NCI-H510A treated with DMSO at 0.1 percent for 48 hours (cell line): ENCODE results near the gene METAP2.
A peak's percentile ranks its signal among the peaks of the same experiment; 100 is the strongest.
"Not testable (repeated sequence)": the region's sequence is repeated elsewhere in the genome, so short reads cannot be mapped to it uniquely, and the experiment has no call there.

Experiments used
- DNase-seq: peaks from one replicate; lab custom pipeline; 2025; lab: John Stamatoyannopoulos, UW

The METAP2 gene

DNA sequence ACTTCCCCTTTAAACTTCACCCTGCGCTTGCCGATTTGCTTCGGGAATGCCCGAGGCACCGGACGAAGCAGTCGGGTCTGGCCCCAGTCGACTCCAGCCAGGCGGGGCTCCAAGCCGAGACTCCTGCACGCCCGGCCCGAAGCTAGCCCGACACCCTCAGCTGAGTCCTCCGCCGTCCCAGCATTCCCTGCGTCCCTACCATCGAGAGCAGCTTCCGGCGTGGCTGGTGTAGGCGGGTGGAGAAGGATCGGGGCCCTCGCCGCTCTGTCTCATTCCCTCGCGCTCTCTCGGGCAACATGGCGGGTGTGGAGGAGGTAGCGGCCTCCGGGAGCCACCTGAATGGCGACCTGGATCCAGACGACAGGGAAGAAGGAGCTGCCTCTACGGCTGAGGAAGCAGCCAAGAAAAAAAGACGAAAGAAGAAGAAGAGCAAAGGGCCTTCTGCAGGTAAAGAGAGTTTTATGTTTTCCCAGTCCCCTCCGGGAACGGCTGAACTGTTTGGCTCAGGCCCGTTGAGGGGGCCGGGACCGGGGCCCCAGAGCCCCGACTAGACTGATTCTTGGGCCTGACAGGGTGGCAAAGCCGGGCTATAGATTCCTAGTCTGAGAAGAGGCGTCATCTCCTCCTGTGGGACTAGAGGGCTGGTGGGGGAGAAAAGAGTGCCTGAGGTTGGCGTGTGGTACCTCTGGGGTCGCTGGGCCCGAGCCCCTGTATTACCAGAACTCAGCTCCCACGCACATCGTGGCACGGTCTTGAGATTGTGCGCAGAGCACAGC lies at the start of gene METAP2:
TSS of gene METAP2 (plus strand) at position 269 of the 776 bp plus-strand sequence. CDS start at position 297, 28 bp downstream.
- peak; percentile 95 for DNase-seq

DNA sequence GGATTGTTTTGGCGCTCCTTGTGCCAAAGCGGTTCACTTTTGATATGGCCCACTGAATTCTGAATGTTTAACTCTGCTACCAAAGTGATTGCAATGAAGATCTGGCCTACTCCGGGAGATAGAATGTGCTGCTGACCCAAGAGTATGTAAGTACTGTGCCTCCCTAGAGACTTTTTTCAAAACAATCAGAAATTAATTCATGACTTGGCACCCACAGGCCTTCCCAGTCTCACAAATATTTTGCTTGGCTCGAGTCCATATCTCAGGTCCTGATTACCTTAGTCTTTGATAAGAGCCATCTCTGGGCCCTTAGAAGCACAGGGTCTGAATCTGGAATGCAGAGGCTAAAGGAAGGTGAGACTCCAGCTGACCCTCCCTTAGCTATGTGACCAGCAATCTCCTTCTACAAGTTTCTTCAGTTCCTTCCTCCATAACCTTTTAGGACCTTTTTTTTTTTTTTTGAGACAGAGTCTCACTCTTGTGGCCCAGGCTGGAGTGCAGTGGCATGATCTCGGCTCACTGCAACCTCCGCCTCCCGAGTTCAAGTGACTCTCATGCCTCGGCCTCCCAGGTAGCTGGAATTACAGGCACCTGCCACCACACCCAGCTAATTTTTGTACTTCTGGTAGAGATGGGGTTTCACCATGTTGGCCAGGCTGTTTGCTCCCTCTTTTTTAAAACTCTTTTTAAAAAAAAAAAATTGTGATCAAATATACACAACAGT lies 49.5 kb upstream of the METAP2 start:
- no peak for DNase-seq

DNA sequence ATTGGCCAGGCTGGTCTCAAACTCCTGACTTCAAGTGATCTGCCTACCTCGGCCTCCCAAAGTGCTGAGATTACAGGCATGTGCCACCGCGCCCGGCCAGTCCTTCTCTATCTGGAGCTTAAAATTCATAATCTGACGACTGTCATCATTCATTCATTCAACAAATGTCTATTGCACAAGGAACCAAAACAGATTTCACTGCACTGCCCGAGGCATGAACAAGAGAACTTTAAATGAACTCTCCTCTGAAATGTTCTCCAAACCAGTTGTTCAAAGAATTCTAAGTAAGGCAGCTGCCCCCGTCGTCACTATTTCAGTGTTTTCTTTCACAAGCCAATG lies 44.8 kb upstream of the METAP2 start:
- no peak for DNase-seq

DNA sequence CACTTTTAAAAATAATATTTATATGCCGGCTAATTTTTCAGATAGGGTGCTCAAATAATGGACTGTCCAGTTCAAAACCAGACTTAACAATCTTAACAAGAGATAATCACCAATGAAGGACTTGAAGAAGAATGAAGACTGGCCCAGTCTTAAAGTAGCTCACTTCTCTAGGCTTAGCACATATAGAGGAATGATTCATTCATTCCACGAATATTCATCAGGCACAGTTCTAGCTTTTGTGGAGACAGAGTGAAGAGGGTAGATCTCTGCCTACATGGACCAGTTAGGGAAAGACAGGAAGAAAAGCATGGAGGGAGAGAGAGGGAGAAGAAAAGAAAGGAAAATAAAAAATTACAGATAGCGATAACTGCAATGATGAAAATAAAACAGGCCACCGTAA lies 42.8 kb upstream of the METAP2 start:
- no peak for DNase-seq

DNA sequence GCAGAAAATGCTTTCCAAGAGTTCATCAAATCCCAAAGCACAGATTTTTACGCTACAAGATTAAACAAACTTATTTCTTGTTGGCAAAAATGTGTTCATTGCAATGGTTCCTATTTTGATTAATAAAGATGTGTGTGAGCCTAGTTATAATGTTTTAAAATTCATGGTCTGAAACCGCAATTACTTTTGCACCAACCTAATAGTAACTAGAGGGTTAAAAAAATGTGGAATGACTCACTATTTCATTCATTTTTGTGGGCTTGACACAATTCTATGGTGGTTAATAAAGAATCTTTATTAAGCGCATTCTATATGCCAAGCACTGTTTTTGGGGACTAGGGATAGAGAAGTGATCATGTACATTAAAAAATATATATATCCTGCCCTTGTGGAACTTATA lies 38.6 kb upstream of the METAP2 start:
- DNase-seq, result no peak

DNA sequence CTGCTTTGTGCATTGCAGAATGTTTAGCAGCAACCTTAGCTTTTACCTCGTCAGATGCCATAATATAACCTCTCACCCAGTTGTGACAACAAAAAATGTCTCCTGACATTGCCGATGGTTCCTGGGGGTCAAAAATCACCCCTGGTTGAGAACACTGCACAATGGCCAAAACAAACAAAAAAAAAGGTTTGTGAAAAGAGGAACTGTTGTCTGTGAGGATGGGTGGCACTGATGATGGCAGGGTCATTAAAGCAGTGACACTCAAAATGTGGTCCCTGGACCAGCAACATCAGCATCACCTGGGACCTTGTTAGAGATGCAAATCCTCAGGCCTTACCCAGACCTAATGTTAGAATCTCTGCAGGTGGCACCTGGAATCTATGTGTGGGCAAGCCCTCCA lies 36.4 kb upstream of the METAP2 start:
- DNase-seq, result no peak

DNA sequence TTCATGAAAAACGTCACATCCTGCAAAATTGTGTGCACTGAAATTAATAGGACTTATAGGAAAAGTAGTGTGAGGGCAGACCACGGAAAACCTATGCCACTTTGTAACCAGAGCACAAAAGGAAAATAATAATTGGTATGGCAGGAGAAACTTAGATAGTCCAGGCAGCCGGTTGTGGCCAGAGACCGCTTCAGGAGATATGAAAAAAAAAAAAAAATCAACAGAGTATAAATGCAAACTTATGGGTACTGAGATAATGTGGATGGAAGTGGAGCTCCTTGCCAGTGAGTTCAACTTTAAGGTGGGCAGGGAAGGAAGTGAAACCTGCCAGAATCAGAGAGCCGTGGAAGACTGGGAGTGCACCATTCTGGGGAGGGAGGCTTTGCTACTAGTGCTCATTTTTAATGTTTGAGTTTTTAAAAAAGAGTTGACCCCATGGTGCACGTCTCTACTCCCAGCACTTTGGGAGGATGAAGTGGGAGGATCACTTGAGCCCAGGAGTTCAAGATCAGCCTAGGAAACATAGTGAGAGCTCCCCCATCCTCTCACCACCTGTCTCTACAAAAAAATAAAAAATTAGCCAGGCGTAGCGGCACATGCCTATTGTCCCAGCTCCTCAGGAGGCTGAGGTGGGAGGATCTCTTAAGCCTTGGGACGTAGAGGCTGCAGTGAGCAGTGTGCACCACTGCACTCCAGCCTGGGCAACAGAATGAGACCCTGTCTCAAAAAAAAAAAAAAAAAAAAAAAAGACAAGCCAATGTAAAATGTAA lies 34.3 kb upstream of the METAP2 start:
- DNase-seq, result no peak

DNA sequence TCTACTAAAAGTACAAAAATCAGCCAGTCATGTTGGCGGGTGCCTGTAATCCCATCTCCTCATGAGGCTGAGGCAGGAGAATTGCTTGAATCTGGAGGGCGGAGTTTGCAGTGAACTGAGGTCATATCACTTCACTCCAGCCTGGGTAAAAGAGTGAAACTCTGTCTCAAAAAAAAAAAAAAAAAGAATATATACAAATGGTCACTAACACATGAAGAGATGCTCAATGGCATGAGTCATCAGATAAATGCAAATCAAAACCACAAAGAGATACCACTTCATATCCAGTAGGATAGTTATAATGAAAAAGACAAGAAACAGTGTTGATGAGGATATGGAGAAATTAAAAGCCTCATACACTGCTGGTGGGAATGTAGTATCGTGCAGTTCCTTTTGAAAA lies 33.6 kb upstream of the METAP2 start:
- no peak for DNase-seq

DNA sequence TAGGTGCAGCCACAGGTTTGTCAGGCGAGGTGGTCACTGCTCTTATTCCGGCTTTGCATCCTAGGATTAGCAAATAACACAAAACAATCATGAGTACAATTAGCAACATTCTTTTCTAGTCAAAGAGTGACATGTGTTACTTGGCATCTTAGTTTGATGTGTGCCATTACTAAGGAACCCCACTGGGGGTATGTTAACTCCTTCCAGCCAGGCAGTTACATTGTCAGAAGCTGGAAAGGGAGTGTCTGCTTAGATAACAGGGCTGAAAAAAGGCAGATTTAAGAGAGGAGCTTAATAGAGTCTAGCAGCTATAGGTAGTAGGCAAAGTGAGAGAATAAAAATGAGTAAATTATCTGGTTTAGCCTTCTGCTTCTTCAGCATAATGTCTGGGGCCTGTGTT lies 30.5 kb upstream of the METAP2 start:
- DNase-seq, result no peak

DNA sequence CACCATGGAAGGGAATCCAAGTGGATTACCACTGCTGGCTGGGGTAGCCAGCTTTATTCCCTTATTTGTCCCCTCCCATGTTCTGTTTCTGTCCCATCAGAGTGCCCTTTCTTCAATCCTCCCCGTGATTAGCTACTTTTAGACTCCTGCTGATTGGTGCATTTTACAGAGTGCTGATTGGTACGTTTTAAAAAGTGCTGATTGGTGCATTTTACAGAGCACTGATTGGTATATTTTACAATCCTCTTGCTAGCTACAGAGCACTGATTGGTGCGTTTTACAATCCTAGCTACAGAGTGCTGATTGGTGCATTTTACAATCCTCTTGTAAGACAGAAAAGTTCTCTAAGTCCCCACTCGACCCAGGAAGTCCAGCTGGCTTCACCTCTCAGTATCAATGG lies 28.9 kb upstream of the METAP2 start:
- DNase-seq, result not testable (repeated sequence)

DNA sequence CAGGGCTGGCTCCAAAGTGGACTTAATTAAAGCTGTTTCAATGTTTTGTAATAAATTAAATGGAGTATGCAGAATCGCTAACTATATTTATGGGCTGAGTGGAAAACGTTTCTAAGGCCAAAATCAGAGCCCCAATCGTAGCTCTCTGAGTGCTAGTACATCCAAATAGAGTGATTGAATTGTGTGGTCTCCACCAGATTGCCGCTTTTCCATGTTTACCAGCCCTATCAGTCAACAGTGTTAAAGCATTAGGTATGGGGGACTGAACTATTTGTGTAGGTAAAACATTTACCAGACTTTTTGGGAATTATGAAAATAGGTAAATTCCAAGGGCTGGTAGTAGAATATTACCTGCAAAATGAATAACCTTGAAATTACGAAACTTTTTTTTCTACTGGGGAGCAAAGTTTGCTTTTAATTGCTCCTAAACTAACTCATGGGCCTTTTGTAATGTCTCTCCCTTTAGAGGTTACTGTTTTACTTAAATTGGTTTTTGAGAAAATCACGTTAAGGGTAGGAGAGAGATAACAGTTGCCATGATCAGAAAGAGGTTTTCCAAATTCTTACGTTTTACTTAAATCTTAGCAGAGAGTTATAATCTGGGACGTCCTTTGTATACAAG lies 28.0 kb upstream of the METAP2 start:
- no peak for DNase-seq

DNA sequence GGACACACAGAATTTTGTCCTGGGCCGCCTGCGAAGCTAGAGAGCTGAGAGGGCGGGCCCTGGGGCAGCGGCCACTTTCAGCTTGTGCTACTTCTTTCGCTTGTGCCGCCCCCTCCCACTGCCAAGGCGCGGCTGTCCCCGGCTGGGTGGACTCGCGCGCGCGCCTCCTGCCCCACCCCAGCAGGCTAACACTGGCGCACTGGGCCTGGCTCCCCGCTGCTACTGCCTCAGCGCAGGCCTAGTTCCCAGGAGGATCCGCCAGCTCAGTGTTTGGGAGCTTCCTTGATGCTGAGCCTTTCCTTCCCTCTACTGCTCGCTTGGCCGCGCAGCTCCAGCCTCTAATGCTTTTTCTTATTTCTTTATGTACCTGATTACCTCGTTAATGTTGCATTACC lies 27.4 kb upstream of the METAP2 start:
- DNase-seq, result no peak

DNA sequence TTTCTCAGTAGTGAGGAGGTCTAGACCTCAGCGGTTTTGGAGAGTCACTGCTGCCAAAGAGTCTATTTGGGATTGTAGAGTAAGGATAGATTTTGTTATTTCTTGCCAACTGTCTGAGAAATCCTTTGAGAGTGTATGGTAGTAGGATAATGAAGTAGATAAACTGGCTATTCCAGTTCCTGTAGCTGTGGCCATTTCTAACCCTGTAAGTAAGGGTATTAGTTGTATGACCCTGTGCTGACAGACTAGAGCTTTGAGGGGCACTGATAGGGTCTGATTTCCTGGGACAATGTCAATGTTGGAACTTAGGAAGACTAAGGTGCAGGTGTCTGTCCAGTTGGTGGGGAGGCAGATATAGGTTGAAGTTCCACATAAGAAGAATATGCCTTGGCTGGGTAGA lies 24.3 kb upstream of the METAP2 start:
- DNase-seq, result peak; percentile 13

DNA sequence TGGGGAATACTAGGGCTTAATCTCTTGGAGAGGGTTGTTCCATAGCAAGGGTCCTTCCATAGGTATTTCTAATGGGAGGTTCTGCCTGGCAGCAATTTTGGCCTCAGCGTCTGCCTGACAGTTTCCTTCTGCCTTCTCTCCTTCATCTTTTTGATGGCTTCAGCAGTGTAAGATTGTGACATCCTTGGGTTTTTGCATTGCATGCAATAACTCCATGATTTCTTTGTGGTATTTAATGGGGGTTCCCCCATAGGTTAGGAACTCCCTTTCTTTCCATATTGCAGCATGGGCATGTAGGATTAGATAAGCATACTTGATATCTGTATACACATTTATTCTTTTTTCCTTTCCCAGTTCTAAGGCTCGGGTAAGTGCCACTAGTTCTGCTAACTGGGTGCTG lies 21.5 kb upstream of the METAP2 start:
- DNase-seq, result not testable (repeated sequence)

DNA sequence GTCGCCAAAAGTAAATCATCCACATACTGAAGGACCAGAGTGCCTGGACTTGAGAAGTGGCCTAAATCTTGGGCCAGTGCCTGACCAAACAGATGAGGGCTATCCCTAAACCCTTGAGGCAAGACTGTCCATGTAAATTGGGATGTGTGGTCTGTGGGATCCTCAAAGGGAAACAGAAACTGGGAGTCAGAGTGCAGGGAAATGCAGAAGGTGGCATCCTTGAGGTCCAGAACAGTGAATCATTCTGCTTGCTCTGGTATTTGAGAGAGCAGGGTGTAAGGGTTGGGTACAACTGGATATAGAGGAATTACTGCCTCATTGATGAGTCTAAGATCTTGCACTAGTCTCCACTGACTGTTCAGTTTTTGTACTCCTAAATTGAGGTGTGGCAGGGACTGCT lies 20.1 kb upstream of the METAP2 start:
- DNase-seq, result not testable (repeated sequence)

DNA sequence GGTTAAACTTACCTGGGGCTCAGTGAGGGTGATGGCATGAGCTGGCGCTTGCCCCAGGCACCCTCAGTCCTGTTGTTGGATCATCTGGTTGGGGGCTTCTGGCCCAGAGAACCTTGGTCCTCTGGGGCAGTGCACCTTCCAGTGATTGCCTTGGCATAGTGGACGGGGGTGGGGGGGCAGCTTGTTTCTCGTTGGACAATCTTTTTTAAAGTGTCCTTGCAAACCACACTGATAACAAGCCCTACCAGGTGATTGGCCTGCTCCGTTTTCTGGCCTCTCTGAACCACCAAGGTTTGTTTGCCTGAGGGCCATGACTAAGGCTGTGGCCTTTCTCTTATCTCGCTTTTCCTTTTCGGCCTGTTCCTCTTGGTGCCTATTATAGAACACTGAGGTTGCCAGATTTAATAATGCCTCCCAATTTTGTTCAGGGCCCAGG lies 19.2 kb upstream of the METAP2 start:
- DNase-seq, result not testable (repeated sequence)

DNA sequence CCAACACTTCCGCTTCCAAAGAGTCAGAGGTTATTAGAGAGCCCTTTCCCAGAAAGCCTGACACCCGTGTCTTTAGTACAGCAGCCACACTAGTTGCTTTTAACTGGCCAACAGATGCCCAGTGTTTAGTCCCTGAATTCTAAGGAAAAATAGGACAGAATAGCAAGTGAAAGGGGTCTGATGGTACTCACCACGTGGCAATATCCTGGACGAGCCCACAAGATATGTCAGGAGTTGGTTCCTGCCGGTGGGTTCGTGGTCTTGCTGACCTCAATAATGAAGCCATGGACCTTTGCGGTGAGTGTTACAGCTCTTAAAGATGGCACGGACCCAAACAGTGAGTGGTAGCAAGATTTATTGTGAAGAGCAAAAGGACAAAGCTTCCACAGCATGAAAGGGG lies 16.3 kb upstream of the METAP2 start:
- not testable (repeated sequence) for DNase-seq

DNA sequence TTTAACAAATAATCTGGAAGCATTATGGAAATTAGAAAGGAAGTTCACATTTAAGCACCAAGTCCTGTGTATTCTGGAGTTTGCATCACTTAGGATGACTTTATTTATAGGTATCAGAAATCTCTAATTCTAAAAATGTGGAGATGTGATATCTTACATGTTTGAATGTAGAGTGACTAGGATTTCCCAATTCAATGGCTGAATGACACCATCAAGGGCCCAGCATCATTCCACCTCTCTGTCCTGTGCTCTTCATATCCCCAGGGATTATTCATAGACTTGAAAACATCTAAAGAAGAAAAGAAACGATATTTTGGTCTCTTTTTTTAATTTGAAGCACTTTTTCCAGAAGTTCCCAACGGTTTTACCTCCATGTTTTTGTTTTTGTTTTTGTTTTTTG lies 15.2 kb upstream of the METAP2 start:
- no peak for DNase-seq

DNA sequence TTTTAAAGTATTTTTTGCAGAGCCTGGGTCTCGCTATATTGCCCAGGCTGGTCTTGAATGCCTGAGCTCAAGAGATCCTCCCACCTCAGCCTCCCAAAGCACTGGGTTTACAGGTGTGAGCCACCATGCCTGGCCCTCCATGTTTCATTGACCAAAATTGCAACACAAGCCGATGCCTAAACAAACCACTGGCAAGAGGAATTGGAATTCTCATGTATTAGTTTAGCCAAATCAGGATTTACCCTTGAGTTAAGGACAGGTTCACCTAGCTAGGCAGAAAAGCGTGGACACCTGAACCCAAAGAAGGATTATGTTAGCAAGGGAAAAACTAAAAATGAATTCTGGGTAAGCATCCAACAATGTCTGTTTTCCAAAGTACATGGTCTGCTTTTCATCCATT lies 14.6 kb upstream of the METAP2 start:
- no peak for DNase-seq

DNA sequence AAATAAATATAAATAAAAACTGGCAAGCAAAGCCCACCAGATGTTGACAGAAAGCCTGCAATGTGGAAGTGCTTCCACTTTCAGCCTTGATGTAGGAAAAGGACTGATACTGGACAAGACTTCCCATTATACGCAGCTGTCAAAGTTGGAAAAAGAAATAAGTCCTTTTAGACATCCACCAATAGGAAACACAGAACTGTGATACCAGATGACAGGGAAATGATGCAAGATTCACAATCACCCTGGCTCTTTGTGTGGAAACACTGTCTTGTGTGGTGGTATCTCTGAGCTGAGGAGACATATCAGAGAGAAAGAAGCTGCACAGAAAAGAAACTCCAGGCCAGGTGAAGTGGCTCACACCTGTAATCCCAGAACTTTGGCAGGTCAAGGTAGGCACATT lies 13.8 kb upstream of the METAP2 start:
- DNase-seq, result no peak

DNA sequence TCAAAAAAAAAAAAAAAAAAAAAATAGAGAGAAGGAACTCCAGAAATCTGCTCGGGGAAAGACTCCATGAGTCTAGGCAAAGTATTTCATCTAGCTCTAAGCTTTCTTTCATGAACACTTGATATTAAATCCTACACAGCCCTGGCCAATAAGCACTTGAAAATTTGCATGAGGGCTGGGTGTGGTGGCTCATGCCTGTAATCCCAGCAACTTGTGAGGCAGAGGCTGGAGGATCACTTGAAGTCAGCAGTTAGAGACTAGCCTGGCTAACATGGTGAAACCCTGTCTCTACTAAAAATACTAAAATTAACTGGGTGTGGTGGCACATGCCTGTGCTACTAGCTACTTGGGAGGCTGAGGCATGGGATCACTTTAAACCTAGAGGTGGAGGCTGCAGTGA lies 13.1 kb upstream of the METAP2 start:
- DNase-seq, result no peak

DNA sequence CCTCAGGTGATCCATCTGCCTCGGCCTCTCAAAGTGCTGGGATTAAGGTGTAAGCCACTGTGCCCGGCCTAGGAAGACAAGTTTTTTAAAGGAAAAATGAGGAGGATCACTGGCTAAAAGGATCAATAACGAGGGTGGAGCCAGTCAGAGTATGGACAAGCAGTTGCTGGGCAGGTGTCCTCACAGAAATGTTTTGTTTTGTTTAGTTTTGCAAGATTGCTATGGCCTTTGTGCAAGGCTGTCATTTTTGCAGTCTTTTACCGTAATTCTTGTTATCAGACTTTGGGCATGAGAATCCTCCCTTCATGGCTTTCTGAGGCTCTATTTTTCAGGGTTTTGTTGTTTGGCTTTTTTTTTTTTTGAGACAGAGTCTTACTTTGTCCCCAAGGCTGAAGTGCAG lies 11.9 kb upstream of the METAP2 start:
- no peak for DNase-seq

DNA sequence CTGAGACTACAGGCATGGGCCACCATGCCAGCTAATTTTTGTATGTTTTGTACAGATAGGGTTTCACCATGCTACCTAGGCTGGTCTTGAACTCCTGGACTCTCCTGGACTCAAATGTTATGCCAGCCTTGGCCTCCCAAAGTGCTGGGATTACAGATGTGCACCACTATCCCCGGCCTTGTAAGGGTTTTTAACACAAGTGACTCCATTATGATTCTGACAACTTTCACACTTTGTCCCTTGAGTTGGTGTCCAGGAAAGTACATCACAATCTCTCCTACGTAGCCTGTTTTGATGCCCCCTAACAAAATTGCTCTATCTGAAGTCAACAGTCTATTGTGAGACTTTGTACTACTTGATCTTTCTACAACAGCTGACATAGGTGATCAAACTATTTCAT lies 11.4 kb upstream of the METAP2 start:
- DNase-seq, result no peak
